NCI-H1694 treated with DMSO at 0.1 percent for 48 hours (cell line): ENCODE data around the gene RGS7.
"Not testable (repeated sequence)": the region's sequence is repeated elsewhere in the genome, so short reads cannot be mapped to it uniquely, and the experiment has no call there.

Source experiments
- DNase-seq: peaks from one replicate; lab custom pipeline; 2025; lab: John Stamatoyannopoulos, UW

RGS7 gene

GRCh38 chr1:240976685-240977084, 380.3 kb downstream of the RGS7 start:
- DNase-seq = no peak

- DNase-seq = no peak
Measured at GRCh38 chr1:240973875-240974274, 383.1 kb downstream of the RGS7 start.

GRCh38 chr1:240972059-240972458, 384.9 kb downstream of the RGS7 start:
- DNase-seq = not testable (repeated sequence)

GRCh38 chr1:240970253-240970652, 386.8 kb downstream of the RGS7 start:
- DNase-seq = no peak

- no peak for DNase-seq
Measured at GRCh38 chr1:240968864-240969263, 388.1 kb downstream of the RGS7 start.

- DNase-seq = peak; percentile 4
Measured at GRCh38 chr1:240967070-240967724, 389.8 kb downstream of the RGS7 start.

GRCh38 chr1:240965581-240966091, 391.4 kb downstream of the RGS7 start:
- peak; percentile 68 for DNase-seq

- no peak for DNase-seq
Measured at GRCh38 chr1:240962086-240962485, 394.9 kb downstream of the RGS7 start.

GRCh38 chr1:240956424-240956823, 400.6 kb downstream of the RGS7 start:
- DNase-seq = no peak

- no peak for DNase-seq
Measured at GRCh38 chr1:240956020-240956419, 401.0 kb downstream of the RGS7 start.

GRCh38 chr1:240947438-240948224, 409.4 kb downstream of the RGS7 start:
- DNase-seq = no peak

GRCh38 chr1:240946926-240947325, 410.1 kb downstream of the RGS7 start:
- peak; percentile 37 for DNase-seq

- no peak for DNase-seq
Measured at GRCh38 chr1:240942901-240943300, 414.1 kb downstream of the RGS7 start.

- peak; percentile 69 for DNase-seq
Measured at GRCh38 chr1:240941701-240942370, 415.2 kb downstream of the RGS7 start.

GRCh38 chr1:240936911-240937668, 419.9 kb downstream of the RGS7 start:
- DNase-seq = no peak

GRCh38 chr1:240935920-240936319, 421.1 kb downstream of the RGS7 start:
- no peak for DNase-seq

GRCh38 chr1:240931031-240931430, 426.0 kb downstream of the RGS7 start:
- no peak for DNase-seq

- DNase-seq = no peak
Measured at GRCh38 chr1:240928265-240928664, 428.7 kb downstream of the RGS7 start.

- DNase-seq = no peak
Measured at GRCh38 chr1:240927821-240928220, 429.2 kb downstream of the RGS7 start.

- DNase-seq = no peak
Measured at GRCh38 chr1:240925273-240925672, 431.7 kb downstream of the RGS7 start.

- no peak for DNase-seq
Measured at GRCh38 chr1:240917976-240918375, 439.0 kb downstream of the RGS7 start.

- no peak for DNase-seq
Measured at GRCh38 chr1:240914506-240914905, 442.5 kb downstream of the RGS7 start.
